T47D (cell line): ENCODE measurements around the gene LRRC56.

Source experiments
- DNase-seq, 2 experiments: peaks; one replicate each; pipeline versions ENCODE4 v3.0.0 to v3.0.0-alpha.2; 2011 to 2012; ENCODE audit warnings: low read depth in 1 of 2, low spot score in 1 of 2
- JUND ChIP-seq: IDR thresholded peaks from 2 replicates; pipeline ENCODE4 v1.6.1; 2012; ENCODE audit warnings: low read depth
- in situ Hi-C: cut with HindIII; loops from 2 replicates; pipeline ENCODE4 v1.10.0; 2016; ENCODE audit warnings: low sequenced_read_pairs, low pct_unique_long_range_greater_than_20kb

The LRRC56 gene

DNA sequence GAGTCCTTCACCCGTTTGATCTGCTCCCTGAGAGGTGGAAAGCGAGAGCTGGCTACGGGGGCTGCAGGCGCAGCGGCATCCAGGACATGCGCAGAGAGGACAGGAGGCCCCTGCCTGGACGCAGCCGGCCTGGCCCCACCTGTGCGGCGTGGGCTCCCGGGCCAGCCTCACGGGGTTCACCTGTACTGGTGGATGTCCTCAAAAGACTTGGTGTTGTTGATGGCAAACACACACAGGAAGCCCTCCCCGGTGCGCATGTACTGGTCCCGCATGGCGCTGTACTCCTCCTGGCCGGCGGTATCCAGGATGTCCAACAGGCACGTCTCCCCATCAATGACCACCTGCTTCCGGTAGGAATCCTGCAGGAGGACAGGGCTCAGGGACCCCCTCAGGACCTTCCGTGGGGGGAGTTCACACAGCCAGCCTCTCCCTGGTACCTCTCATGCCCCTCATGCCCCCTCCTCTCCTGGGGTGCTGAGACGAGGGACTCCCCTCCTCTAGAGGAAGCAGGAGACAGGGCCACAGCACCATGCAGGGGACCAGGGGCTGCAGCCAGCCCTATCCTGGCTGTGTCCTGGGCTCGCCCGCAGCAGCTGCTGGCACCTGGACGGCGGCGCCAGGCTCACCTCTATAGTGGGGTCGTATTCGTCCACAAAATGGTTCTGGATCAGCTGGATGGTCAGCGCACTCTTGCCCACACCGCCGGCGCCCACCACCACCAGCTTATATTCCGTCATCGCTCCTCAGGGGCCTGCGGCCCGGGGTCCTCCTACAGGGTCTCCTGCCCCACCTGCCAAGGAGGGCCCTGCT lies 3.5 kb upstream of the LRRC56 start:
- TF ChIP-seq JUND, result no peak
- in situ Hi-C loops, result no loop called here
- DNase-seq, result no peak

DNA sequence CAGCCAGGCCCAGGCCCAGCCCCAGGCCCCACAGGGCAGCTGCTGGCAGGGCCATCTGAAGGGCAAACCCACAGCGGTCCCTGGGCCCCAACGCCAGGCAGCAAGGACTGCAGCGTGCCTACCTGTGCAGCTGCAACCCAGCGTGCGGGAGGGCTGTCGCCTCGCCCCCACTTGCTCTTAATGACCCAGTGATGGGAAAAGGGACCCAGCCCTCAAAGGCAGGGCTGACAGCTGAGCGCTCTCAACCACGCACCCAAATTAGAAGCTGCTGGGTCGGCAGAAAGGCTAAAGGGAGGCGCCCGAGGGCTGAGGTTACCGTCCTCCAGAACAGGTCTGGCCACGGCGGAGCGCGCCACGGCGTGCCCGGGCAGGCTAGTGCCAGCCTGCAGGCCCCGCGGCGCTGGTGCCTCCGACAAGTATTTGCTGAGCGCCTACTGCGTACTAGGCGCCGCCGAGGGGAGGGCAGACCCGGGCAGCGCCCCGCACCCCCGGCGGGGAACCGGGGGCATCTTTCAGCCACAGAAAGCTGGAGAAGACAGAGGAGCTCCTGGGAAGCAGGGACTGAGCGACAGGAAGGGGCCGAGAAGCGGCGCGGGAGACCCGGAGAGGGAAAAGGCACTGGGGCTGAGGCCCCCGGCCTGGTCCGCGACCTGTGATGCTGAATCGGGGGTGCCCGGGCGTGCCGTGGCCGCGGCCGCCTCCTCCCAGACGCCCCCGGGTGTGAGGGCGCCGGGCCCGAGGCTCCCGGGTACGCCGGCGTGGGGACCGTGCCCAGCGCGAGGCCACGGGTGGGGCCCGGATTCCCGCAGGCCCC lies 2.7 kb upstream of the LRRC56 start:
- no peak for TF ChIP-seq JUND
- in situ Hi-C loops, result no loop called here
- peak; percentile 75 to 91 for DNase-seq

DNA sequence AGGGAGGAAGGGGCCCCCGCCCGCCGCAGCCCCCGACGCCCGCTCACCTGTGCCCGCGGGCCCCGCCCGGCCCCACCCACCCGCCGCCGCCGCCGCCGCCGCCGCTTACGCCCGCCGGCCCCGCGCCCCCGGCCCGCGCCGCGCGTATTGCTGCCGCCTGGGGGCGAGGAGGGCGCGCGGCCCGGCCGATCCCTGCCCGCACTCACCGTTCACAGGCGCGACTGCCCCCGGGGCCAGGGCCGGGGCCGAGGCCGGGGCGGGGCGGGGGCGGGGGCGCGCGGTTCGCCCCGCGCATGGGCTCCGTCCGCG lies 2.2 kb upstream of the LRRC56 start:
- in situ Hi-C loops, result no loop called here
- TF ChIP-seq JUND, result no peak
- no peak for DNase-seq

DNA sequence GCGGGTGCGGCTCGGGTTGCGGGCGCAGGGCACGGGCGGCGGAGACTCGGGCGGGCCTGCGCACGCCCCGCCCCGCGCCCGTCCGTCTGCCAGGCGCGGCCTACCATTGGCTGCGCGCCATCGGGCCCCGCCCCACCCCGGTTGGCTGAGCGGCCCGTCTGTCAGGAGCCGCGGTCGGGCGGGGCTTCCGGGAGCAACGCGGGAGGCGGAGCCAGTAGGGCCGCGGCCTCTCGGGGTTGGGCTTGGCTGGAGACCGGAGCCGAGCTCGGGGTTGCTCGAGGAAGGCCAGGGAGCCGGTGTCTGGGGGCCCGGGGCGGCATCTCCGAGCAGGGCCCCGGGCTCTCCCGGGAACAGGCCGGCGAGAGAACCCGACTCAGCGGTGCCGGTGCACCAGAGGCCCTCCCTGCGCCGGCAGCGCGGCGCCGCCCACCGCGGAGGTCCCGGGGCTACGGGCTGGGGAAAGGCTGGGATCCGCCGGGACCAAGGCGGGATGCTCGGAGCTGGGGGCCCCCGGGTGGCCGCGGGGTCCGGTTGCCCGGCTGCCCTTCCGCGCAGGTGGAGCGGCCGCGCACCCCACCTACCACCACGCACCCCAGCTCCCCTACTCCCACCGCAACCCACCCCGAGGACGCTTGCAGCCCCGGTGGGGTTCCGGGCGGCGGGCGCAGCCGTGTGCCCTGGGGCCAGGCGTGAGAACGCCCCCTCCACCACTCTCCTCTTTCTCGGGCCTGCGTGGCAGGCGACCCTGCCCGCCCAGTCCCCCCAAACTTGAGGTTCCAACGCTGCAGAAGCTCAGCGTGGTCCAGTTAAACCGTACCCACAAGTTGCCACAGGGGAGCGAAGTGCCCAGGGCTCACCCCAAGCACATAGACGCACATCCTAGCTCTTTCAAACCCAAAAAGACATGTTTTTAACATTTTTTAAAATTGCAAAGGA lies 1.5 kb upstream of the LRRC56 start, which contains the start of gene HRAS:
TSS of gene HRAS (minus strand) at position 58 of the 936 bp plus-strand sequence.
- TF ChIP-seq JUND, result no peak
- in situ Hi-C loops, result no loop called here
- peak; percentile 94 to 98 for DNase-seq

DNA sequence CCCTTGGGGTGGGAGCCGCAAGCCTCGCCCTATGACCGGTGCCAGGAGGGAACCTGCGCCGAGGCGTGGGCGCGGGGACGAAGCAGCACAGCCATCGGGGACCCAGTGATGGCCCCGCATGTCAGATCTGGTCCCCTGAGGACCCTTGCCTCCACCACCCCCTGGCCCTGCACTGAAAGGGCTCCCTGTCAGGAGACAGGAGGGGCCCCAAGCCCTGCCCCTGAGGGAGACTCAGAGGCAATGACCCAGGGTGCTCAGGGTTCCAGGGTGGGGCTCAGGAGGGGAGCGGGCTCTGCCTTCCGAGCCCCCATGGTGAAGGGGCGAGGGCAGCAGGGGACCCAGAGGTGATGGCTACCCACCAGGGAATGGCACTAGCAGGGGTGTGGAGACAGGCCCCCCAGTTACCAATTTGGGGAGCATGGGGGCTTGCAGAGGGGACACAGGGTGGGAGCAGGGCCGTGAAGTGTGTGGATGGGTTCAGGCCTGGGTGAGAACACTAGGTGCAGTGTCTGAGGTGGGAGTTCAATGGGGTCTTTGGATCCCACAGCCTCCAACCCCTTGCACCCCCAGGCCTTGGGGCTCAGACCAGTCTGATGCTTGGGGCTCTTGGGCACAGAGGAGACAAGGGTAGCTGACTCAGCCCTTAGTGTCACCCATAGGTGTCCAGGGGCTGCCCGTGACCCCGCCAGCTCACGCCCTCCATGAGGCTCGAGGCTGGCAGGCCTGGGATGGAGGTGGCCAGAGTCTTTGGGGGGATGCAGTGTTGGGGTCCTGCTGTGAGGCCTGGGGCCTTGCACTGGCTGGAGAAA lies 499 bp downstream of the LRRC56 start:
- in situ Hi-C loops, result no loop called here
- no peak for DNase-seq
- TF ChIP-seq JUND, result no peak

DNA sequence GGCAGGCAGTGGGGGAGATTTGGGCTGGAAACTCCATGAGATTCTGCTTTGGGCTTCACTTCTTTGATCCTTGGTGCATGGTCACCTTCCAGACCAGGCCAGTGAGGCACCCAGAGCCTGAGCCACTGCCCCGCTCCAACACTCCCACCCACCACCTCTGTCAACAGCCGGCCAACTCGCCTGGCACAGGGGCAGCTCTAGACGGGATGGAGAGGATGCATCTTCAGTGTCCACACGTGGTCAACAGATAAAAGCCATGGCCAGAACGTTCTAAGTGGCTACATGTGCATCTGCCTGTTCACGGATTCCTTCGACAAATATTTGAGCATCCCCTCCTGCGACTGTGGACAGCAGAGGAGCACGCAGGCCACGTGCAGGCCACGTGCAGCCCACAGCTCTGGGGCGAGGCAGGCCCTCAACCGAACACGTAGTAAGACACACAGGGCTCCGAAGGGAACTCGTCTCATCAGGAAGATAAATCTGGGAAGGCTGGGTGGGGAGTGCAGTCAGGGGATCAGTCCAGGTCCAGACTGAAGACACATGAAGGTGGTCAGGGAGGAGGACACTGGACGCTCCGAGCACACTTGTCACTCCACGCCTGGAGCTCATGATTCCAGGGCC lies 1.2 kb downstream of the LRRC56 start:
- no peak for TF ChIP-seq JUND
- in situ Hi-C loops, result no loop called here

DNA sequence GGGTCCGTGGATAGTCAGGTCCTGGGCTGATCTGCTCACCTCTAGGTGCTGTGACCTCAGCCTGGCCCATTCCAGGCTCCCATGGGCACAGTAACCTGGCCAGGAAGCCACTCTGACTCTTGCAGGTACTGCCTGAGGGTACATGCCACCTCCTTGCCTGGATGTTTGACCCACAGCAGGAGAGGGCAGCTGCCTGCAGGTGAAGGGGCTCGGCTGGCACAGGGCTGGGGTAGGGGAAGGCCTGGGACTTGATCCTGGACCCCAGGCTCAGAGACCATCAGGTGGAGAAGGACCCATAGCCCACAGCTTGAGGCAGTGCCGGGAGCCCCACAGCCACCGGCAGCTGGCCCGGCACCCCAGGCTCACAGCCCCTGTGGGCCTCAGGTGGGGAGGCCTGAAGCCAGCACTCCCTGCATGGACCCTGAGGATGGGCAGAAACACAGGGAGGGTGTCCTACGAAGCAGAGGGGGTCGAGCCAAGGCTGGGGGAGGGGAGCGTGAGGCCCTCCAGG lies 2.7 kb downstream of the LRRC56 start:
- no peak for TF ChIP-seq JUND
- peak in 1 of 2 experiments; percentile 30 for DNase-seq
- in situ Hi-C loops, result no loop called here

More for the DNA sequence above, 1.2 kb downstream of the LRRC56 start:
- no peak for DNase-seq

DNA sequence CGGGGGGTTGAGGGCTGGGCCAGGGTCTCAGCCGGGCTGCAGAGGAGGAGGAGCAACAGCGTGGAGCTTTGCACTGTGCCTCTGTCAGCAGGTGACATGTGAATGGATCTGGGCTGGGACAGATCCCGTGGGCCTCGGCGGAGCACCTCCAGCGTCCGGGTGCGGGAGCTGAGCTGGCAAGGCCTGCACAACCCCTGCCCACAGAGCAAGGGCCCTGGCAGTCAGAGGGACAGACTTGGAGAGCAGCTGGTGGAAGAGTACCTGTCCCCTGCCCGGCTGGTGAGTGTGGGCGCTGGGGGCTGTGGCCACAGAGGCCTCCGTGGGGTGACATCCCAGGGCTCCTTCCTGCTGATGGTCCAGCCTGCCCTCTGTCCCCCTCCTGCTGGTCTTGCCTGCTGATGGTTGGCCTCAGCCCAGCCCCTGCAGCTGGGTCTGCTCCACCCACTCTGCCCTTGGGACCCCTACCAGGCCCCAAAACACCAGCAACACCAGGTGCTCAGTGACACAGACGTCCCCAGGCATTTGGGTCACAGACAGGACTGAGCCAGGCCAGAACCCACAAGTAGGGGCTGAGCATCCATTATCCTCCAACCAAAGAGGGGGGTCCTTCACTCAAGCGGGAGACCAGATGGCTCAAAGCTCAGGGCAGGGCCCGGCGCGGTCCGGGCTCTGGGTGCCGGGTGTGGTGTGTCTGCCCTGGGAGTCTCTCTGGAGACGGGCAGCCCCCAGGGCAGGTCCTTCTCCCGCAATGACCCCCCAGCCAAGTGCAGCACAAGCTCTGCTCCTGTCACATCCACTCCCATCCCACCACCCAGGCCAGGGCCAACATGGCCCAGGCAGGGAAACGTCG lies 3.5 kb downstream of the LRRC56 start:
- in situ Hi-C loops, result no loop called here
- TF ChIP-seq JUND, result no peak
- no peak for DNase-seq

DNA sequence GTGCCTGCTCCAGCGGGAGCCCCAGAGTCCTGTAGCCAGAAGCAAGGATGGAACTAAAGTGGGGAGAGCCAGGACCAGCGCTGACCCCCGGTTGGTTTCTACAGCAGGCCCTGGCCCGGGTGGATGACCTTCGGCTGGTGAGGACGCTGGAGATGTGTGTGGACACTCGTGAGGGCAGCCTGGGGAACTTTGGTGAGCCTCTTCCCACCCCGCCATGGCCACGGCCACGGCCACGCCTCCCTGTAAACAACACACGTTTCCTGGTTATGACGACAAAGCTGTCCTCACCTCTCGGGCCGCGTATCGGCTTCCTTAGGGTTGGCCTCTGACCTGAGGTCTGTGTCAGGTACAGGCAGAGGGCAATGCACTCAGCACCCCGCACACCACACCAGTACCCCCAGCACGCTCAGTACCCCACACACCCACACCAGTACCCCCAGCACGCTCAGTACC lies 4.1 kb downstream of the LRRC56 start:
- in situ Hi-C loops, result no loop called here
- DNase-seq, result no peak
- TF ChIP-seq JUND, result no peak

DNA sequence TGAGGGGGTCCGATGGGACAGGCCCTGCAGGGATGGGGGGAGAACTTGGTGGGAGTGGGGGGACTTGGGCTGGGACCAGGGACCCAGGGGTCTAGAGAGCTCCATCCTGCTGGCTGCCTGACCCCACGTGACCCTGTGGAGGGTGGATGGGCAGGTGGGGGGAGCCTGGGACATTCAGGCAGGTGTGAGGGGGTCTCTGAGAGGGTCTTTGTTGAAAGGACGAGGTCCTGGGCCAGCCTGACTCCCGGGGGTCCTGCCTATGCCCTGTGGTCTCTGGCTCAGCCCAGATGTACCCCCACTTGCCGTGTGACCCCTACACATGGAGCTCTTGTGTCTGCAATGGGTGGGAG lies 7.5 kb downstream of the LRRC56 start:
- TF ChIP-seq JUND, result no peak

DNA sequence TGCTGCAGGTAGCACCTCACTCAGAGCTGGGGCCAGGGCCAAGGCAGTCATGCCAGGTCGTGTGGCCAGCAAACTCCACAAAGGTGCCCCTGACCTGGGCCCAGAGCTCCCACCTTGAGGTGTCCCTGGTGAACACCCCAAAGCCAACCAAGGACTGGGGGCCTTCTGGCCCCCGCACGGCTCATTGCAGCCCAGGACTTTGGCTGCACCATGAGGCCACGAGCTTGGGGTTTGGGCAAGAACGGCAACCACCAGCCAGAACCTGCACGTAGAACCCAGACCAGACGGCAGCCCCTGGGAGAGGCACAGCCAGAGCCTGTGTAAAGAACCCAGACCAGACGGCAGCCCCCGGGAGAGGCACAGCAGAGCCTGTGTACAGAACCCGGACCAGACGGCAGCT lies 7.8 kb downstream of the LRRC56 start:
- in situ Hi-C loops, result no loop called here
- TF ChIP-seq JUND, result no peak
- no peak for DNase-seq

More for the DNA sequence above, 7.5 kb downstream of the LRRC56 start:
- DNase-seq, result no peak
- in situ Hi-C loops, result no loop called here
